K562 (cell line): ENCODE results near the gene ZMYND15.

Source experiments
- TCF7L2 ChIP-seq: fragments of 150-350 bp; IDR thresholded peaks from 2 replicates; pipeline ENCODE4 v1.6.1; 2016; ENCODE audit warnings: low read depth, mild to moderate bottlenecking, low read length, moderate library complexity
- ZSCAN32 ChIP-seq: fragments of 450-650 bp; formaldehyde crosslinking; IDR thresholded peaks from 2 replicates; pipeline ENCODE4 v1.4.0; 2020; ENCODE audit warnings: mild to moderate bottlenecking, moderate library complexity

GRCh38 chr17:4740025-4740351 lies 355 bp downstream of the ZMYND15 start:
- TF ChIP-seq TCF7L2 (no peak), ZSCAN32 (CRISPR knock-in tag) (no peak)
